Stomach (tissue), 9 donors: ENCODE data around the gene TAF1C. TPM values are rescaled to one million over a fixed set of nuclear protein-coding genes. Genes with fewer than 3 reads are reported as not detected.

Experiments
- DNase-seq, 2 donors: peaks; one replicate each; pipeline versions ENCODE4 v3.0.0 to v3.0.0-alpha.2; 2013 to 2019
- H3K27ac ChIP-seq, 5 donors: fragments of 200-600 bp in 4 of 5; sonication (generic) in 4 of 5; one replicate each; pipeline ENCODE4 v1.5.1; 2013 to 2019; ENCODE audit warnings: mild to moderate bottlenecking in 1 of 5, moderate library complexity in 1 of 5
- H3K27me3 ChIP-seq, 3 donors: fragments of 200-600 bp; sonication (generic); one replicate each; pipeline ENCODE4 v1.5.1; 2017 to 2019; ENCODE audit warnings: mixed run types in 1 of 3
- H3K36me3 ChIP-seq, 4 donors: fragments of 200-600 bp; sonication (generic); 1 replicate in 3 of 4; 2 replicates in 1 of 4; pipeline ENCODE4 v1.5.1; 2016 to 2019
- H3K4me1 ChIP-seq, 4 donors: fragments of 200-600 bp; sonication (generic); one replicate each; pipeline ENCODE4 v1.5.1; 2016 to 2019
- H3K4me3 ChIP-seq, 4 donors: fragments of 200-600 bp; sonication (generic) in 3 of 4; one replicate each; pipeline ENCODE4 v1.5.1; 2016 to 2019; ENCODE audit warnings: mild to moderate bottlenecking in 1 of 4
- H3K9me3 ChIP-seq, 4 donors: fragments of 200-600 bp; sonication (generic); one replicate each; pipeline ENCODE4 v1.5.1; 2016 to 2019
- CTCF ChIP-seq, 7 experiments: fragments of 450-650 bp in 4 of 7; fragments of 200-600 bp in 3 of 7; sonication (generic) in 3 of 7; IDR thresholded peaks; one replicate each; pipeline ENCODE4 v1.5.1; 2016 to 2019; ENCODE audit warnings: antibody characterized with exemption in 7 of 7, control low read depth in 2 of 7, mild to moderate bottlenecking in 1 of 7
- EP300 ChIP-seq: sonication (generic); formaldehyde crosslinking; IDR thresholded peaks from one replicate; pipeline ENCODE4 v1.6.1; 2017; ENCODE audit warnings: antibody characterized with exemption
- POLR2A ChIP-seq, 4 donors: fragments of 450-650 bp; IDR thresholded peaks; one replicate each; pipeline ENCODE4 v1.6.1; 2016; ENCODE audit warnings: antibody characterized with exemption in 4 of 4, control low read depth in 2 of 4, mild to moderate bottlenecking in 1 of 4, moderate library complexity in 1 of 4
- POLR2AphosphoS5 ChIP-seq, 3 donors: sonication (generic); formaldehyde crosslinking; IDR thresholded peaks; one replicate each; pipeline ENCODE4 v1.6.1; 2016; ENCODE audit warnings: antibody characterized with exemption in 3 of 3
- WGBS, 5 donors: extraction: QIAGEN DNeasy Blood & Tissue Kit in 3 of 5; methylation state at CpG; one replicate each; pipeline versions ENCODE4 v1.1.5 to v1.1.7; 2013 to 2018; 5-methylcytosine and 5-hydroxymethylcytosine counted together
- intact Hi-C: fragments of 100-400 bp; cut with DNase I; formaldehyde crosslinking; loops from one replicate; pipeline ENCODE4 v1.15.1; 2023; ENCODE audit warnings: low total_unique reads
- polyA plus RNA-seq, 3 donors: library from polyadenylated mRNA; stranded (reverse); fragments of 200-250 nt; gene quantifications; one replicate each; pipeline ENCODE4 v1.2.3, GENCODE V29; 2013
- total RNA-seq, 5 donors: library from RNA; depleted of rRNA; stranded (reverse); fragments of >200 nt; gene quantifications; one replicate each; pipeline versions ENCODE4 v1.1.0 to v1.2.3, GENCODE V29; 2014 to 2016
- donor health status: healthy with polysubstance abuse.
- donor health status: Bipolar disorder and iron deficiency.
- donor health status: healthy.

Gene TAF1C
- total and polyA plus RNA-seq, 8 donors, result 15.3 to 377 (median 37.6) TPM

GRCh38 chr16:84199861-84200260, 13.0 kb upstream of the TAF1C start:
- intact Hi-C loops, result loop anchor here (10.0 kb wide), 1 partner anchor 225 kb away; no protein-coding TSS in a partner anchor
- WGBS, 5 donors, result 64 to 82% (median 79%) methylated on average over 7 to 10 of the region's 10 CpGs
- no peak overlapping the region for H3K27ac ChIP-seq
- no peaks in the 10 kb centered on the region for H3K4me1 ChIP-seq
- no peaks in the 10 kb centered on the region for H3K36me3 ChIP-seq
- H3K4me3 ChIP-seq, result no peak overlapping the region
- H3K27me3 ChIP-seq, result peaks cover 0 to 34% (median 10%) of the 10 kb centered on the region in 3 donors
- TF ChIP-seq POLR2AphosphoS5 (IDR thresholded peaks at IDR 0.05), result no peak
- TF ChIP-seq CTCF (IDR thresholded peaks at IDR 0.05), result no peak
- no peak for TF ChIP-seq POLR2A (IDR thresholded peaks at IDR 0.05)
- no peak for TF ChIP-seq EP300
- no peak for DNase-seq
- H3K9me3 ChIP-seq, result no peaks in the 10 kb centered on the region

- WGBS, 5 donors, result 57 to 61% (median 59%) methylated on average over 13 of the region's 13 CpGs
- H3K4me3 ChIP-seq, result no peak overlapping the region
- H3K27me3 ChIP-seq, result peaks cover 0 to 30% (median 10%) of the 10 kb centered on the region in 3 donors
- DNase-seq, result no peak
- no peaks in the 10 kb centered on the region for H3K36me3 ChIP-seq
- no peak overlapping the region for H3K27ac ChIP-seq
- no peak for TF ChIP-seq EP300
- no peak for TF ChIP-seq POLR2A (IDR thresholded peaks at IDR 0.05)
- no peak for TF ChIP-seq CTCF (IDR thresholded peaks at IDR 0.05)
- TF ChIP-seq POLR2AphosphoS5 (IDR thresholded peaks at IDR 0.05), result no peak
- intact Hi-C loops, result loop anchor here (10.0 kb wide), 1 partner anchor 224 kb away; no protein-coding TSS in a partner anchor
- H3K9me3 ChIP-seq, result no peaks in the 10 kb centered on the region
- no peaks in the 10 kb centered on the region for H3K4me1 ChIP-seq
These were observed 12.2 kb upstream of the TAF1C start for GRCh38 chr16:84199097-84199496.

GRCh38 chr16:84198401-84198800, 11.5 kb upstream of the TAF1C start:
- WGBS, 5 donors, result 63 to 76% (median 72%) methylated on average over 10 of the region's 10 CpGs
- DNase-seq, result no peak
- H3K9me3 ChIP-seq, result no peaks in the 10 kb centered on the region
- H3K27ac ChIP-seq, result no peak overlapping the region
- peaks cover 0 to 30% (median 10%) of the 10 kb centered on the region in 3 donors for H3K27me3 ChIP-seq
- intact Hi-C loops, result loop anchor here (10.0 kb wide), 1 partner anchor 224 kb away; no protein-coding TSS in a partner anchor
- no peaks in the 10 kb centered on the region for H3K36me3 ChIP-seq
- TF ChIP-seq POLR2A (IDR thresholded peaks at IDR 0.05) (no peak), POLR2AphosphoS5 (IDR thresholded peaks at IDR 0.05) (no peak), EP300 (no peak), CTCF (IDR thresholded peaks at IDR 0.05) (no peak)
- no peaks in the 10 kb centered on the region for H3K4me1 ChIP-seq
- H3K4me3 ChIP-seq, result no peak overlapping the region

GRCh38 chr16:84197466-84198128, 10.7 kb upstream of the TAF1C start:
- TF ChIP-seq EP300 (no peak), POLR2A (IDR thresholded peaks at IDR 0.05) (no peak)
- intact Hi-C loops, result loop anchor here (10.0 kb wide), 1 partner anchor 223 kb away; no protein-coding TSS in a partner anchor
- no peak for DNase-seq
- no peak overlapping the region for H3K27ac ChIP-seq
- no peaks in the 10 kb centered on the region for H3K36me3 ChIP-seq
- peaks cover 0 to 30% (median 10%) of the 10 kb centered on the region in 3 donors for H3K27me3 ChIP-seq
- 88 to 96% (median 90%) methylated on average over 7 to 14 of the region's 14 CpGs for WGBS, 5 donors
- no peaks in the 10 kb centered on the region for H3K4me1 ChIP-seq
- H3K9me3 ChIP-seq, result no peaks in the 10 kb centered on the region
- no peak overlapping the region for H3K4me3 ChIP-seq
